Measurements from ENCODE around the gene NEK6. TPM values are rescaled to one million over a fixed set of nuclear protein-coding genes. Genes with fewer than 3 reads are reported as not detected.
A peak's percentile ranks its signal among the peaks of the same experiment; 100 is the strongest.

Gene NEK6
- total RNA-seq, 6 donors from 2014 or later = 33.8 to 144 (median 59.7) TPM

DNA sequence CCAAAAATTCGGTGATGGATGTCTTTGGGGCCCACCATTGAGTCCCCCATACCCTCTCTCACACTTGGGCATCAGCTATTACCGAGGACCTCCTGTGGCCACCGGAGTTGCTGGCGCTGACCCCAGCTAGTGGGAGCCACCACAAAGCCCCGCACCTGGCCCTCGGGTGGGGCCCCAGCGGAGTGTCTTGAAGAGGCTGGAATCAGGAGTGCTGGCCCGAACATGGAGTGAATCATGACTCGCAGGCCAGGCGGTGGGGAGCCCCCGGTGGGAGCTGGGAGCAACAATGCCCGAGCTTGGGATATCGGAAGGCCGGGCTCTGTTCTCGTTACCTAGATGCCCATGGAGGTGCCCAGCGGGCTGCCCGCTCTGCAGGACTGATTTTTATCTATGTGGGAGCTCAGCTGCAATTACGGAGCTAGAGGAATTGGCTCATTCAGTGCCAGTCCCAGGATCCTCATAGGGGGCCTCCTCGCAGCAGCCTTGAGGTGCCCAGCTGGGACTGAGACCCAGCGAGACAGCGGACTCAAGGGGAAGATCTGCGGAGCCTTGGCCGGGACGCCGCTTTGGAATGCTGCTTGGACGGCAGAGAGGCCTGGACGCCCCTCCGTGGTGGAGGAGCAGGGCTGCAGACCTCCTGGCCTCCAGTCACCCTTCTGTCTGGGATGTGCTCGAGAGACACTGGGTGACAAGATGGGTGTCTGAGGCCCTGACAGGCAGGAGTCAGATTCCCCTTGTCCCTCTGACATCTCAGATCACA lies 86.7 kb downstream of the NEK6 start:
- peaks cover 3 to 20% (median 6%) of the 10 kb centered on the region in 4 donors for H3K4me1 ChIP-seq
- TF ChIP-seq EP300 (IDR thresholded peaks at IDR 0.05) (no peak), POLR2AphosphoS5 (IDR thresholded peaks at IDR 0.05) (no peak), POLR2A (IDR thresholded peaks at IDR 0.05) (no peak)
- TF ChIP-seq, protein P1, sequence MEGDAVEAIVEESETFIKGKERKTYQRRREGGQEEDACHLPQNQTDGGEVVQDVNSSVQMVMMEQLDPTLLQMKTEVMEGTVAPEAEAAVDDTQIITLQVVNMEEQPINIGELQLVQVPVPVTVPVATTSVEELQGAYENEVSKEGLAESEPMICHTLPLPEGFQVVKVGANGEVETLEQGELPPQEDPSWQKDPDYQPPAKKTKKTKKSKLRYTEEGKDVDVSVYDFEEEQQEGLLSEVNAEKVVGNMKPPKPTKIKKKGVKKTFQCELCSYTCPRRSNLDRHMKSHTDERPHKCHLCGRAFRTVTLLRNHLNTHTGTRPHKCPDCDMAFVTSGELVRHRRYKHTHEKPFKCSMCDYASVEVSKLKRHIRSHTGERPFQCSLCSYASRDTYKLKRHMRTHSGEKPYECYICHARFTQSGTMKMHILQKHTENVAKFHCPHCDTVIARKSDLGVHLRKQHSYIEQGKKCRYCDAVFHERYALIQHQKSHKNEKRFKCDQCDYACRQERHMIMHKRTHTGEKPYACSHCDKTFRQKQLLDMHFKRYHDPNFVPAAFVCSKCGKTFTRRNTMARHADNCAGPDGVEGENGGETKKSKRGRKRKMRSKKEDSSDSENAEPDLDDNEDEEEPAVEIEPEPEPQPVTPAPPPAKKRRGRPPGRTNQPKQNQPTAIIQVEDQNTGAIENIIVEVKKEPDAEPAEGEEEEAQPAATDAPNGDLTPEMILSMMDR (IDR thresholded peaks at IDR 0.05) = no peak
- WGBS, 2 donors = 92 to 94% methylated on average over 14 to 29 of the region's 29 CpGs
- H3K9me3 ChIP-seq = no peaks in the 10 kb centered on the region
- peaks cover 9 to 89% (median 69%) of the 10 kb centered on the region in 4 donors for H3K36me3 ChIP-seq
- no peak for ATAC-seq (ENCODE audit: low FRiP score in 2 of 2)
- no peaks in the 10 kb centered on the region for H3K27me3 ChIP-seq
- no peak overlapping the region for H3K4me3 ChIP-seq
- DNase-seq = peak in 1 of 2 donors; percentile 77
- H3K27ac ChIP-seq = no peak overlapping the region

GRCh38 chr9:124345063-124345462 lies 87.3 kb downstream of the NEK6 start:
- no peak for TF ChIP-seq EP300 (IDR thresholded peaks at IDR 0.05)
- no peak for TF ChIP-seq POLR2AphosphoS5 (IDR thresholded peaks at IDR 0.05)
- TF ChIP-seq, protein P1 (IDR thresholded peaks at IDR 0.05) = no peak
- TF ChIP-seq POLR2A (IDR thresholded peaks at IDR 0.05) = no peak
- no peaks in the 10 kb centered on the region for H3K27me3 ChIP-seq
- H3K4me3 ChIP-seq = no peak overlapping the region
- DNase-seq (peak in 1 of 2 donors; percentile 37), ATAC-seq (ENCODE audit: low FRiP score in 2 of 2) (no peak)
- 93 to 94% methylated on average over 9 to 14 of the region's 14 CpGs for WGBS, 2 donors
- H3K4me1 ChIP-seq = peaks cover 3 to 20% (median 6%) of the 10 kb centered on the region in 4 donors
- peaks cover 9 to 89% (median 71%) of the 10 kb centered on the region in 4 donors for H3K36me3 ChIP-seq
- no peak overlapping the region for H3K27ac ChIP-seq
- H3K9me3 ChIP-seq = no peaks in the 10 kb centered on the region

DNA sequence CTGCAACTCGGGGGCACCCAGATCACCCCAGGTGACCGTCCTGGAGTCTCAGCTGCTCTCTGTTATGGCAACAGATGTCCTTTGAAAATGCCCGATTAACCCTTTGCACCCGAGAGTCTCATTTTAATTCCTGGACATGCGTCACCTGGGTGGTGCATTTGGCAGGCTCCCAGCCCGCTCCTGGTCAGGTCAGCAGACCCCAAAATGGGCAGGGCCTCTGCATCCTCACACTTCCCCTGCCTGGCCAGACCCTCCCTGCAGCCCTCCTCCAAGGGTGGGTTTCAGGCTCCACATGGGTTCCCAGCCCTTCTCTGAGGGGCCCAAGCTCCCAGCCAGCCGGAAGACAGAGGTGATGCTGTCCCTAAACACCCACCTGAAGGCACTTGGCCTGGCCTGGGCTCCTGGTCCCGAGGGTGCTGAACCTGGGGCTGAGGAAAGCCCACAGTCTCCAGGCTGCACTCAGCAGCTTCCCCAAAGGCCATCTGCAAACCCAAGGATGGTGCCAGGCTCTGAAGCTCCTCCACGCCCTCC lies 88.1 kb downstream of the NEK6 start:
- ATAC-seq (ENCODE audit: low FRiP score in 2 of 2) (no peak), DNase-seq (peak in 1 of 2 donors; percentile 41)
- no peak for TF ChIP-seq EP300 (IDR thresholded peaks at IDR 0.05)
- TF ChIP-seq, protein P1 (IDR thresholded peaks at IDR 0.05) = no peak
- TF ChIP-seq POLR2AphosphoS5 (IDR thresholded peaks at IDR 0.05) = no peak
- peaks cover 3 to 20% (median 6%) of the 10 kb centered on the region in 4 donors for H3K4me1 ChIP-seq
- no peak overlapping the region for H3K27ac ChIP-seq
- no peaks in the 10 kb centered on the region for H3K27me3 ChIP-seq
- 79 to 89% methylated on average over 6 to 9 of the region's 9 CpGs for WGBS, 2 donors
- no peak overlapping the region for H3K4me3 ChIP-seq
- no peaks in the 10 kb centered on the region for H3K9me3 ChIP-seq
- H3K36me3 ChIP-seq = peaks cover 9 to 89% (median 74%) of the 10 kb centered on the region in 4 donors

- Histone ChIP-seq H3K4me3 (no peak overlapping the region), H3K9me3 (no peaks in the 10 kb centered on the region), H3K27me3 (no peaks in the 10 kb centered on the region), H3K36me3 (peaks cover 12 to 93% (median 79%) of the 10 kb centered on the region in 4 donors), H3K4me1 (peaks cover 3 to 20% (median 6%) of the 10 kb centered on the region in 4 donors), H3K27ac (no peak overlapping the region)
- peak in 1 of 2 donors; percentile 79 for DNase-seq
- no peak for ATAC-seq (ENCODE audit: low FRiP score in 2 of 2)
- TF ChIP-seq EP300 (IDR thresholded peaks at IDR 0.05) (no peak), POLR2A (IDR thresholded peaks at IDR 0.05) (no peak), POLR2AphosphoS5 (IDR thresholded peaks at IDR 0.05) (no peak)
- TF ChIP-seq, protein P1 (IDR thresholded peaks at IDR 0.05) = no peak
- 91 to 92% methylated on average over 14 to 26 of the region's 34 CpGs for WGBS, 2 donors
Measured at GRCh38 chr9:124346347-124347163, 88.8 kb downstream of the NEK6 start.

Measured in upper lobe of left lung (tissue), 6 donors.